GM23338 (cell line): ENCODE data around the gene LRP1B. TPM values are rescaled to one million over a fixed set of nuclear protein-coding genes. Genes with fewer than 3 reads are reported as not detected.

Experiments used
- ATAC-seq: fragments of 200-7000 bp; cut with Tn5 transposase; 3 replicates; pipeline ENCODE4 v1.9.1; 2020
- DNase-seq: peaks from one replicate; pipeline ENCODE4 v3.0.0-alpha.2; 2015; ENCODE audit warnings: low spot score
- H2AFZ ChIP-seq: fragments of 200-600 bp; sonication (generic); 2 replicates; pipeline ENCODE4 v1.8.0; 2016; ENCODE audit warnings: antibody characterized with exemption, mild to moderate bottlenecking, moderate library complexity
- H3F3A ChIP-seq: fragments of 200-600 bp; sonication (generic); replicated peaks from 2 replicates; pipeline ENCODE4 v1.8.0; 2017; ENCODE audit warnings: antibody characterized with exemption, mixed run types, low read depth
- H3K27ac ChIP-seq: fragments of 200-600 bp; sonication (generic); 2 replicates; pipeline ENCODE4 v1.6.1; 2016; ENCODE audit warnings: low read depth
- H3K27me3 ChIP-seq: fragments of 200-600 bp; sonication (generic); 2 replicates; pipeline ENCODE4 v1.8.0; 2016; ENCODE audit warnings: mild to moderate bottlenecking, mixed run types, moderate library complexity; ENCODE audit not compliant: insufficient read depth
- H3K36me3 ChIP-seq: fragments of 200-600 bp; sonication (generic); 2 replicates; pipeline ENCODE4 v1.8.0; 2016; ENCODE audit warnings: mild to moderate bottlenecking; ENCODE audit not compliant: insufficient read depth
- H3K4me1 ChIP-seq: fragments of 200-600 bp; sonication (generic); 2 replicates; pipeline ENCODE4 v1.8.0; 2016; ENCODE audit warnings: mild to moderate bottlenecking, moderate library complexity; ENCODE audit not compliant: insufficient read depth
- H3K4me2 ChIP-seq: fragments of 200-600 bp; sonication (generic); 2 replicates; pipeline ENCODE4 v1.7.1; 2017; ENCODE audit warnings: mixed run types
- H3K4me3 ChIP-seq: fragments of 200-600 bp; sonication (generic); 2 replicates; pipeline ENCODE4 v1.6.1; 2016; ENCODE audit warnings: mixed run types
- H3K79me2 ChIP-seq: fragments of 200-600 bp; sonication (generic); replicated peaks from 2 replicates; pipeline ENCODE4 v1.8.0; 2017; ENCODE audit warnings: mild to moderate bottlenecking; ENCODE audit not compliant: insufficient read depth
- H3K9me2 ChIP-seq: fragments of 200-600 bp; sonication (generic); 2 replicates; pipeline ENCODE4 v1.8.0; 2017; ENCODE audit not compliant: insufficient read depth
- H4K20me1 ChIP-seq: fragments of 200-600 bp; sonication (generic); replicated peaks from 2 replicates; pipeline ENCODE4 v1.8.0; 2017; ENCODE audit warnings: mild to moderate bottlenecking; ENCODE audit not compliant: insufficient read depth
- H3K27ac Mint-ChIP-seq: 2 replicates; pipeline ENCODE4 v1.8.0; 2020; ENCODE audit warnings: inconsistent platforms, mild to moderate bottlenecking, moderate library complexity, mixed read lengths
- H3K27me3 Mint-ChIP-seq: 3 replicates; pipeline ENCODE4 v1.8.0; 2022; ENCODE audit warnings: low read depth, mild to moderate bottlenecking, moderate library complexity, mixed read lengths, inconsistent platforms; ENCODE audit not compliant: insufficient read depth, poor library complexity
- H3K36me3 Mint-ChIP-seq: 3 replicates; pipeline ENCODE4 v1.8.0; 2021; ENCODE audit warnings: low read depth, mild to moderate bottlenecking, inconsistent platforms, moderate library complexity, mixed read lengths
- H3K4me1 Mint-ChIP-seq: 3 replicates; pipeline ENCODE4 v1.8.0; 2020; ENCODE audit warnings: mild to moderate bottlenecking, inconsistent platforms, mixed read lengths
- H3K4me3 Mint-ChIP-seq: 3 replicates; pipeline ENCODE4 v1.8.0; 2021; ENCODE audit warnings: moderate library complexity, mild to moderate bottlenecking, inconsistent platforms, mixed read lengths
- H3K9me3 Mint-ChIP-seq: 3 replicates; pipeline ENCODE4 v1.8.0; 2020; ENCODE audit warnings: moderate library complexity, mild to moderate bottlenecking, inconsistent platforms, mixed read lengths
- CREB1 ChIP-seq: fragments of 250-450 bp; sonication (Bioruptor Pico); IDR thresholded peaks from 2 replicates; pipeline ENCODE4 v1.5.0; 2020; ENCODE audit warnings: low read depth, mild to moderate bottlenecking, moderate library complexity
- CTCF ChIP-seq, 2 experiments: fragments of 200-600 bp in 1 of 2; sonication (generic) in 1 of 2; conservative IDR thresholded peaks; 2 replicates each; pipeline versions ENCODE4 v1.5.1 to v1.6.1; 2016 to 2017; ENCODE audit warnings: antibody characterized with exemption in 2 of 2, low read depth in 2 of 2, mild to moderate bottlenecking in 2 of 2, moderate library complexity in 1 of 2
- ETS1 ChIP-seq: IDR thresholded peaks from 2 replicates; pipeline ENCODE4 v1.6.1; 2016; ENCODE audit warnings: antibody characterized with exemption
- EZH2 ChIP-seq: fragments of 200-600 bp; sonication (generic); IDR thresholded peaks from one replicate; pipeline ENCODE4 v1.8.0; 2017; ENCODE audit warnings: antibody characterized with exemption, mild to moderate bottlenecking, low read depth; ENCODE audit not compliant: unreplicated experiment
- EZH2phosphoT487 ChIP-seq: fragments of 200-600 bp; sonication (generic); IDR thresholded peaks from one replicate; pipeline ENCODE4 v1.8.1; 2018; ENCODE audit warnings: antibody characterized with exemption; ENCODE audit not compliant: unreplicated experiment
- JUNB ChIP-seq: IDR thresholded peaks from one replicate; pipeline ENCODE4 v1.6.1; 2016; ENCODE audit warnings: antibody characterized with exemption; ENCODE audit not compliant: unreplicated experiment
- NANOG ChIP-seq: IDR thresholded peaks from 2 replicates; pipeline ENCODE4 v1.6.1; 2016; ENCODE audit warnings: antibody characterized with exemption, borderline replicate concordance
- POLR2AphosphoS5 ChIP-seq: IDR thresholded peaks from 2 replicates; pipeline ENCODE4 v1.6.1; 2016; ENCODE audit warnings: antibody characterized with exemption, low read depth
- REST ChIP-seq: IDR thresholded peaks from one replicate; pipeline ENCODE4 v1.6.1; 2018; ENCODE audit warnings: antibody characterized with exemption; ENCODE audit not compliant: unreplicated experiment
- STAT1 ChIP-seq: IDR thresholded peaks from one replicate; pipeline ENCODE4 v1.6.1; 2016; ENCODE audit warnings: antibody characterized with exemption; ENCODE audit not compliant: unreplicated experiment
- ZNF114 ChIP-seq: fragments of 250-450 bp; sonication (Bioruptor Pico); IDR thresholded peaks from 2 replicates; pipeline ENCODE4 v1.5.0; 2020; ENCODE audit warnings: mild to moderate bottlenecking, moderate library complexity
- ZNF331 ChIP-seq: fragments of 250-450 bp; sonication (Bioruptor Pico); IDR thresholded peaks from 2 replicates; pipeline ENCODE4 v1.5.0; 2020; ENCODE audit warnings: low read depth, mild to moderate bottlenecking, moderate library complexity
- ZNF462 ChIP-seq: fragments of 250-450 bp; sonication (Bioruptor Pico); IDR thresholded peaks from 2 replicates; pipeline ENCODE4 v1.5.0; 2020; ENCODE audit warnings: mild to moderate bottlenecking, moderate library complexity
- polyA plus RNA-seq: library from polyadenylated mRNA; unstranded; fragments of >200 nt; fragmentation: Nextera tagmentation; extraction: Ambion mirVana; gene quantifications from 2 replicates; pipeline ENCODE4 v1.2.1, GENCODE V29; 2016
- total RNA-seq: library from RNA; depleted of rRNA; stranded (reverse); fragments of >200 nt; shearing (Covaris generic); gene quantifications from 2 replicates; pipeline ENCODE4 v1.2.3, GENCODE V29; 2014

LRP1B gene
- total and polyA plus RNA-seq, 2 experiments from 2014 or later: 0.15 to 0.97 TPM

- Mint-ChIP-seq H3K27ac (no peak overlapping the region; the same call in 1 of the 2 replicates), H3K36me3 (no peaks in the 10 kb centered on the region), H3K4me3 (no peak overlapping the region), H3K9me3 (peaks cover 5% of the 10 kb centered on the region; the same call in 1 of the 3 replicates), H3K4me1 (peaks cover 32% of the 10 kb centered on the region), H3K27me3 (no peaks in the 10 kb centered on the region)
- peak; percentile 76 for ATAC-seq
- 0 out of 2 replicates have a peak overlapping the region, but pooled peaks have one; percentile 18 for H3K4me2 ChIP-seq
- no peaks in the 10 kb centered on the region for H3F3A ChIP-seq
- no peak overlapping the region for H3K4me3 ChIP-seq
- TF ChIP-seq JUNB (no peak), ZNF331 (no peak), ZNF114 (CRISPR knock-in tag) (no peak), CTCF (conservative IDR thresholded peaks at IDR 0.05; ENCODE audit: low read depth in 2 of 2) (no peak), EZH2 (no peak), STAT1 (no peak), ZNF462 (CRISPR knock-in tag) (no peak), NANOG (no peak), CREB1 (no peak), POLR2AphosphoS5 (no peak), ETS1 (no peak), REST (no peak), EZH2phosphoT487 (no peak)
- no peaks in the 10 kb centered on the region for H3K79me2 ChIP-seq
- DNase-seq: peak; percentile 29
- peaks cover 20% of the 10 kb centered on the region for H3K4me1 ChIP-seq
- H2AFZ ChIP-seq: no peak overlapping the region
- no peaks in the 10 kb centered on the region for H3K36me3 ChIP-seq
- H3K27me3 ChIP-seq: no peaks in the 10 kb centered on the region
- H3K9me2 ChIP-seq: no peaks in the 10 kb centered on the region
- no peaks in the 10 kb centered on the region for H4K20me1 ChIP-seq
- no peak overlapping the region for H3K27ac ChIP-seq
These were observed 1237.7 kb downstream of the LRP1B start for GRCh38 chr2:140892911-140893637.
